ENCODE results near the gene AMMECR1.

- TF ChIP-seq CTCF (IDR thresholded peaks at IDR 0.05) (no peak), POLR2A (IDR thresholded peaks at IDR 0.05) (no peak)
These were observed 154.4 kb downstream of the AMMECR1 start for GRCh38 chrX:110163488-110163887.
